ENCODE measurements around the gene PRKN. TPM values are rescaled to one million over a fixed set of nuclear protein-coding genes. Genes with fewer than 3 reads are reported as not detected.

PRKN gene
- 10 to 100 TPM in 1 of 3 donors, 1 to 10 TPM in 1, under 1 TPM in 1; 0.41 to 16.8 (median 2.1) TPM for polyA plus RNA-seq

GRCh38 chr6:162727322-162728182 lies at the start of gene PRKN, which contains the start of gene PACRG:
Gene PRKN, minus strand, starts transcription at chr6:162727766.
Gene PACRG, plus strand, starts transcription at chr6:162727974.
- H3K27ac ChIP-seq (ENCODE audit: low read depth, low read length), result no peak within 1 kb of the TSS
- WGBS, 3 donors, result 0 to 1% (median 1%) methylated on average over 75 to 84 of the region's 84 CpGs

GRCh38 chr6:162777091-162777490 lies 49.5 kb upstream of the PRKN start:
- H3K27ac ChIP-seq (ENCODE audit: low read depth, low read length), result no peak overlapping the region
- 79 to 89% (median 86%) methylated on average over 7 of the region's 7 CpGs for WGBS, 3 donors

GRCh38 chr6:162773996-162774395 lies 46.4 kb upstream of the PRKN start:
- 74 to 82% (median 80%) methylated on average over 3 of the region's 3 CpGs for WGBS, 3 donors
- no peak overlapping the region for H3K27ac ChIP-seq (ENCODE audit: low read depth, low read length)

- H3K27ac ChIP-seq (ENCODE audit: low read depth, low read length), result no peak overlapping the region
These were observed 44.9 kb upstream of the PRKN start for GRCh38 chr6:162772466-162772865.

- no peak overlapping the region for H3K27ac ChIP-seq (ENCODE audit: low read depth, low read length)
- WGBS, 3 donors, result 84 to 93% (median 86%) methylated on average over 1 of the region's 1 CpG
These were observed 43.4 kb upstream of the PRKN start for GRCh38 chr6:162770955-162771354.

- no peak overlapping the region for H3K27ac ChIP-seq (ENCODE audit: low read depth, low read length)
These were observed 42.6 kb upstream of the PRKN start for GRCh38 chr6:162770136-162770535.

- no peak overlapping the region for H3K27ac ChIP-seq (ENCODE audit: low read depth, low read length)
These were observed 26.2 kb upstream of the PRKN start for GRCh38 chr6:162753775-162754174.

GRCh38 chr6:162751211-162751859 lies 23.8 kb upstream of the PRKN start:
- H3K27ac ChIP-seq (ENCODE audit: low read depth, low read length), result no peak overlapping the region

GRCh38 chr6:162750776-162751175 lies 23.2 kb upstream of the PRKN start:
- 50 to 71% (median 62%) methylated on average over 3 of the region's 3 CpGs for WGBS, 3 donors
- H3K27ac ChIP-seq (ENCODE audit: low read depth, low read length), result no peak overlapping the region

- WGBS, 3 donors, result 21 to 43% (median 40%) methylated on average over 1 of the region's 1 CpG
- H3K27ac ChIP-seq (ENCODE audit: low read depth, low read length), result no peak overlapping the region
These were observed 9.4 kb upstream of the PRKN start for GRCh38 chr6:162736961-162737360.

- WGBS, 3 donors, result 51 to 90% (median 58%) methylated on average over 4 of the region's 4 CpGs
- H3K27ac ChIP-seq (ENCODE audit: low read depth, low read length), result no peak overlapping the region
These were observed 5.9 kb upstream of the PRKN start for GRCh38 chr6:162733489-162733888.

GRCh38 chr6:162730502-162730901 lies 2.9 kb upstream of the PRKN start:
- WGBS, 3 donors, result 91 to 98% (median 98%) methylated on average over 1 of the region's 1 CpG

GRCh38 chr6:162728706-162729105 lies 1.1 kb upstream of the PRKN start:
- WGBS, 3 donors, result 90 to 95% (median 90%) methylated on average over 1 of the region's 1 CpG
- H3K27ac ChIP-seq (ENCODE audit: low read depth, low read length), result no peak overlapping the region

More at GRCh38 chr6:162730502-162730901, 2.9 kb upstream of the PRKN start:
- no peak overlapping the region for H3K27ac ChIP-seq (ENCODE audit: low read depth, low read length)

- whole genome bisulfite sequencing, 3 donors, result 17 to 46% (median 33%) methylated on average over 7 of the region's 7 CpGs
- H3K27ac ChIP-seq (ENCODE audit: low read depth, low read length), result no peak overlapping the region
These were observed 631 bp upstream of the PRKN start for GRCh38 chr6:162728197-162728596.

GRCh38 chr6:162726947-162727321 lies 632 bp downstream of the PRKN start:
- 7 to 9% (median 7%) methylated on average over 13 of the region's 13 CpGs for WGBS, 3 donors
- no peak overlapping the region for H3K27ac ChIP-seq (ENCODE audit: low read depth, low read length)

- 88 to 97% (median 89%) methylated on average over 1 of the region's 1 CpG for WGBS, 3 donors
- H3K27ac ChIP-seq (ENCODE audit: low read depth, low read length), result no peak overlapping the region
These were observed 4.9 kb downstream of the PRKN start for GRCh38 chr6:162722633-162723032.

GRCh38 chr6:162722226-162722625 lies 5.3 kb downstream of the PRKN start:
- H3K27ac ChIP-seq (ENCODE audit: low read depth, low read length), result no peak overlapping the region
- WGBS, 3 donors, result 76 to 89% (median 82%) methylated on average over 2 of the region's 2 CpGs

- WGBS, 3 donors, result 89 to 98% (median 94%) methylated on average over 2 of the region's 2 CpGs
- H3K27ac ChIP-seq (ENCODE audit: low read depth, low read length), result no peak overlapping the region
These were observed 6.2 kb downstream of the PRKN start for GRCh38 chr6:162721404-162721687.

- WGBS, 3 donors, result 97 to 100% (median 100%) methylated on average over 1 of the region's 1 CpG
- no peak overlapping the region for H3K27ac ChIP-seq (ENCODE audit: low read depth, low read length)
These were observed 8.0 kb downstream of the PRKN start for GRCh38 chr6:162719528-162719927.

- H3K27ac ChIP-seq (ENCODE audit: low read depth, low read length), result no peak overlapping the region
- WGBS, 3 donors, result 93 to 97% (median 94%) methylated on average over 6 of the region's 6 CpGs
These were observed 12.0 kb downstream of the PRKN start for GRCh38 chr6:162715601-162716000.

Data from adipose tissue (tissue), 3 donors.